HG03060 (cell line): ENCODE measurements around the gene GKN2.
"Not testable (repeated sequence)": the region's sequence is repeated elsewhere in the genome, so short reads cannot be mapped to it uniquely, and the experiment has no call there.

Experiments used
- ATAC-seq: cut with Tn5 transposase; IDR thresholded peaks from one replicate; pipeline ENCODE4 v1.9.1; 2021; ENCODE audit warnings: low read depth, moderate number of reproducible peaks; ENCODE audit not compliant: unreplicated experiment

Gene GKN2

GRCh38 chr2:68964282-68964681, 11.6 kb upstream of the GKN2 start:
- no peak for ATAC-seq

DNA sequence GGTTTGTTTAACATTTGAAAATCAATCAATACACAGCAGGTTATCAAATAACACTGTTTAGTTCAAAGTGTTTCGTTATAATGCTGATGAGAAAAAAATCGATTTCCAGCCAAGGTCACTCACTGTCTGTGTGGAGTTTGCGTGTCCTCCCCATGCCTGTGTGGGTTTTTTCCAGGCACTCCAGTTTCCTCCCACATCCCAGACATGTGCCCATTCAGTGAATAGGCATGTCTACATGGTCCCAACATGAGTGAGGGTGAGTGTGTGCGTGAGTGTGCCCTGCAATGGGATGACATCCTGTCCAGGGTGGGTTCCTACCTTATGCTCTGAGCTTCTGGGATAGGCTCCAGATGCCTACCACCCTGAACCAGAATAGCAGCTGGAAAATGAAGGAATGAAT, 8.7 kb upstream of the GKN2 start:
- no peak for ATAC-seq

DNA sequence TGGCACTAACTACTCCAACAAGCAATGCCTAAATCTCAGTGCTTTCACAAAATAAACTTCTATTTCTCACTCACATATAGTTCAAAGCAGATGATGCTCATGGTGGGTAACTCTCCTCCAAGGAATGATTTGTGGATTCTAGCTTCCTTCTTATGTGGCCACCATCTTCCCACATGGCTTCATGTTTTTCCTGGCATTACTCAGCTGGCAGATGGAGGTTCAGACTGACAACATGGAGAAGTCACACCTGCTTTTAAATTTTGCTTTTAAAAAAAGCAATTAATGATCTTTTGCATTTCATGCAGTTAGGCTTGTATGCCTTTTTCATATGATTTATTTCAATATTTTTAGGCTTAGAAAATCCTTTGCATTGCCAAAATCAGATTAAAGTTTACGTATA, 6.3 kb upstream of the GKN2 start:
- ATAC-seq, result no peak

DNA sequence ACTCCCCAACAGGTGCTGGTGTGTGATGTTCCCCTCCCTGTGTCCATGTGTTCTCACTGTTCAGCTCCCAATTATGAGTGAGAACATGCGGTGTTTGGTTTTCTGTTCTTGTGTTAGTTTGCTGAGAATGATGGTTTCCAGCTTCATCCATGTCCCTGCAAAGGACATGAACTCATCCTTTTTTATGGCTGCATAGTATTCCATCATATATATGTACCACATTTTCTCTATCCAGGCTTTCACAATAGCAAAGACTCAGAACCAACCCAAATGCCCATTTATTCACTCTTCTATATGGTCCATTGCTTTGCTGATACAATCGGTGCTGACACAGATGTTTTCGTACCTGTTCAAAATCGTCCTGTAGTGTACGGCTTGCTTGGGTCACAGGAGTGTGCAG, 2.7 kb upstream of the GKN2 start:
- not testable (repeated sequence) for ATAC-seq

DNA sequence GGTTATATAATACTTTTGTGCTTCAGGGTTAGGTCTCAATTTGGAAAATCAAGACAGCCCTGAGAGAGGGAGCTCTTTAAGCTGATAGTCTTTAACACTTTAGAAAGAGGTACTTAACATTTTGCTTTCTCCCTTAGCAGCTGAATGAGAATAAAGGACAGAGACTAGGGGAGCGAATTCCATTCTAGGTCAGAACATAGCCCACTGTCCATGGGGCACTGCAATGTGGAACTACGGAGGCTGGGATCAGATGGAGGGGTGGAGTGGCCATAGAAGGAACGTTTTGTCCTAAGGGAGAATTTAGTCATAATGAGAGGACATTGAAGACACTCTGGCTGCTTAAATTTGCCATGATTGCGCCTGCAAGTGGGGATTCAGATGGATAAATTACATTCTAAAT, 794 bp downstream of the GKN2 start:
- ATAC-seq, result no peak

DNA sequence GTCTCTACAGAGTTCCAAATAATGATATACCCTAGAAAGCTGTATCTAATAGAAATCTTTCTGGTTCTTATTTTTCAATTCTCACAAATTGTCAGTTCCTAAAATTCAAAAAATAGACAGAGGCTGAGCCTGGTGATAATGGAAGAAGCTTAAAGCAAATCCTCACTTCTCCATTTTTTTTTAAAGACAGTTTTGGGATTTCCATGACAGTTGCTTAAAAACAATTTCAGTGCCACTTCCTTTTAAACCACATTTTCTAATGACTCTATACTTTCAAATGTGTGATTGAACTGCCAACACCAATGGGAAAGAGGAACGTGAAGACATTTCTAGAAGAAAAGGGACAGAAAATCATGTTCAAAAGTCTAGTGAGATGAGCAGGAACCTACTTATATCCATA, 4.0 kb downstream of the GKN2 start:
- ATAC-seq, result no peak

DNA sequence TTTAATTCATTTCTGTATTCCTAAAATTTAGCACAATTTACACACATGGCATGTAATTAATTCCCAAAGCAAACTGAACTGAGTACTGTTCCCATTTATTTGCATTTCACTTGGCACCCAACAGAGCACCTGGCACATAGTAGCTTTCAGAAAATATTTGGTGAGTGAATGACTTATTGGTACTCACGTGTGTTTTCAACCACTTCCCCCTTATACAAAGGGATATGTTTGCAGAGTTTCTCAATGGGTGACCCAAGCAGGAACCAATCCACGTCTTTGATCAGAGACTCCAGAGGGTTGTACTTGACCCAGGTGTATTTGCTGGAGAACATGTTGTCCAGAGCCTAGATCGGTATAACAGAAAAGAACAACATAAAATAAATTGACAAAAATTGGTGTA, 6.6 kb downstream of the GKN2 start:
- ATAC-seq, result no peak

- ATAC-seq, result no peak
Observed at GRCh38 chr2:68943581-68944568, 8.8 kb downstream of the GKN2 start.

DNA sequence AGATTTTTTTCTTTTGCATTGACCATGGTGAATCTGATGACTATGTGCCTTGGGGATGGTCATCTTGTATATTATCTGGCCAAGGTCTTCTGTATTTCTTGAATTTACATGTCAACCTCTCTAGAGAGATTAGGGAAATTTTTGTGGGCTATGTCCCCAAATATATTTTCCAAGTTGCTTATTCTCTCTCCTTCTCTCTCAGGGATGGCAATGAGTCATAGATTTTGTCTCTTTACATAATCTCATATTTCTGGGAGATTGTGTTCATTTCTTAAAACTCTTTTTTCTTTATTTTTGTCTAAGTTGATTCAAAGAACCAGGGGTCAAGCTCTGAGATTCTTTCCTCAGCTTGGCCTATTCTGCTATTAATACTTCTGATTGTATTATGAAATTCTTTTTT, 9.9 kb downstream of the GKN2 start:
- no peak for ATAC-seq

DNA sequence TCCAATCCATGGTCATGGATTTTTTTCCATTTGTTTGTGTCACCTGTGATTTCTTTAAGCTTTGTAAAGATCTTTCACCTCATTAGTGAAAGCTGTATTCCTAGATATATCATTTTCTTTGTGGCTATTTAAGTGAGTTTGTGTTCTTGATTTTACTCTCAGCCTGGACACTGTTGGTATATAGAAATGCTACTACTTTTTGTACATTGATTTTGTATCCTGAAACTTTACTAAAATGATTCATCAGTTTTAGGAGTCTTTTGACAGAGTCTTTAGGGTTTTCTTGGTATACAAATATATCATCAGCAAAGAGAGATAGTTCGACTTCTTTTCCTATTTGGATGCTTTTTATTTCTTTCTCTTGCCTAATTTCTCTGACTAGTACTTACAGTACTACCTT, 12.3 kb downstream of the GKN2 start:
- ATAC-seq, result no peak

DNA sequence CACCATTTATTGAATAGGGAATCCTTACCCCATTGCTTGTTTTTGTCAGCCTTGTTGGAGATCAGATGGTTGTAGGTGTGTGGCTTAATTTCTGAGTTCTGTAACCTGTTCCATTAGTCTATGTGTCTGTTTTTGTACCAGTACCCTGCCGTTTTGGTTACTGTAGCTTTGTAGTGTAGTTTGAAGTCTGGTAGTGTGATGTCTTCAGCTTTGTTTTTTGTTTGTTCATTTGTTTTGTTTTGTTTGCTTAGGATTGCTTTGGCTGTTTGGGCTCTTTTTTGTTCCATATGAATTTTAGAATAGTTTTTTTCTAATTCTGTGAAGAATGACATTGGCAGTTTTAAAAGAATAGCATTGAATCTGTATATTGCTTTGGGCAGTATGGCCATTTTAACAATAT, 12.7 kb downstream of the GKN2 start:
- ATAC-seq, result no peak

DNA sequence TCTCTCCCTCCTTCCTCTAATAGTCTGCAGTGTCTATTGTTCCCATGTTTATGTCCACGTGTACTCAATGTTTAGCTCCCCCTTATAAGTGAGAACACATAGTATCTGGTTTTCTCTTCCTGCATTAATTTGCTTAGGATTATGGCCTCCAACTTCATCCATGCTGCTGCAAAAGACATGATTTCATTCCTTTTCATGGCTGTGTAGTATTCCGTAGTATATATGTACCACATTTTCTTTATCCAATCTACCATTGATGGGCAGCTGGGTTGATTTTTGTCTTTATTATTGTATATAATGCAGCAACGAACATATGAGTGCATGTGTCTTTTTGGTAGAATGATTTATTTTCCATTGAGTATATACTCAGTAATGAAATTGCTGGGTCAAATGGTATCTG, 13.8 kb downstream of the GKN2 start:
- ATAC-seq, result no peak

GRCh38 chr2:68937346-68938055, 15.2 kb downstream of the GKN2 start:
- ATAC-seq, result no peak

DNA sequence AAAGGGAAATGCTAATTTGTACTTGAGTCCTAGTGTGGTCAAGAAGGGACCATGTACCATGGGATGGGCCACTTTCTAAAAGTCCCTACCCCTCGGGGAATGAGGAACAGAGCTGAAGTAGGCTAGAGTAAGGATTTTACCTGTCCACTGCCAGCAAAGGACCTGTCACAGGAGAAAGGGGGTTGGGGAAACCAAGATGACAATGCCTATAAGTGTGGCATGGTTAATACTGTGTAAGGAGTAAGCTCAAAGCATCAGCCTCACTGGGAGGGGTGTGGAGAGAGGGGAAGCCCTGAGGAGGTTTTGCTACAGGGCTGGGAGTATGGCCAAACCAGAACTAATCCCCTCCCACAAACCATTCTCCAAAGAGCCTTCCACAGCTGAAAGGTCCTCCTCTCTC, 15.8 kb downstream of the GKN2 start:
- no peak for ATAC-seq

DNA sequence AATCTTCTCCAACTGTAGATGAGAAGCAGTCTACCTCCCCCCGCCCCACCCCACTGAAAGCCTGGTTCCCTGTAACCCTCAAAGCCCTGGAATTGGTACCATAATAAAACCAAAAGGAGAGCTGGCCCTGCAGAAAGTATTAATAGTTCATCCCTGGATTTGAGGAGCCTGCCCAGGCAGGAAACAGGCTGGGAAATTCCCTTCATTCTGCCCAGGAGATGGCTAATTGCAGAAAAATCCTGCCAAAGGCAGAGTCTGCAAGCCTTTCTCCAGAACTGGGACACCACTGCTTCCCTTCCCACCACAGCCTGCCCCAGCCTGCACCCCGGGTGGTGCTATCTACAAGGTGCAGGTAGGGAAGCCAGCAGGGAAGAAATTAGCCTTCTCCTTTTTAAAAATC, 16.3 kb downstream of the GKN2 start:
- no peak for ATAC-seq

- no peak for ATAC-seq
Observed at GRCh38 chr2:68935471-68935870, 17.2 kb downstream of the GKN2 start.

DNA sequence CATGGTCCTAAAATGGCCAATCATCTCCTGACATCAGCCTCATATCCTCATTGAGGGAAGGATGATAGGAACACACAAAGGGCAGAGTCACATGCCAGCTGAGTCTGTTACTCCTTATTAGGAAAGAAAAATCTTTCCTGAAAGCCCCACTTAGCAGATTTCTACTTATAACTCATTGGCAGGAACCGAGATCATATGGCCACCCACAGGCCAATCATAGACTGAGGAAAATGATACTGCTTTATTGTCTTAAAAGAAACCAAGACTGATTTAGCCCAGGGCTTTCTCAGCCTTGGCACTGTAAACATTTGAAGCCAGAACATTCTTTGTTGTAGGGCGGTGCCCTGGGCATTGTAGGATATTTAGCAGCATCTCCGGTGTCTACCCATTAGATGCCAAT, 18.7 kb downstream of the GKN2 start:
- no peak for ATAC-seq

- ATAC-seq, result no peak
Observed at GRCh38 chr2:68932402-68932801, 20.3 kb downstream of the GKN2 start.

DNA sequence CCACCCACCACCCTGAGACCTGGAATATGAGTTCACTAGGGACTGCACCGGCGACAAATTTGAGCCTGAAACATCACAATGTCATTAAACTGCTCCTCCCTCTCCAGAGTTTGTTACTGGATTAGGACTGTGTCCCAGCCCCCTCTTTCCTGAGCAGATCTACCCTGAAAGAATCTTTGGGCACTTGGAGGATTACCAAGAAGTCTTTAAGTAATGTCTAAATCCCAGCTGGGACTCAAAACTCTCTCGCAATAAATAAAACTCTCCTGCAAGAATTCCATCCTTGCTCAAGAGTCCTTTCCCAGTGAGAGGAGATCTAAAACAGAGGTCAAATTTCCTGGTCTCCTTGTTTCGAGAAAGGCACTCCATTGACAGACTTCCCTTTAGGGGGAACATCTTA, 20.9 kb downstream of the GKN2 start:
- ATAC-seq, result no peak

GRCh38 chr2:68931149-68931711, 21.5 kb downstream of the GKN2 start:
- no peak for ATAC-seq

DNA sequence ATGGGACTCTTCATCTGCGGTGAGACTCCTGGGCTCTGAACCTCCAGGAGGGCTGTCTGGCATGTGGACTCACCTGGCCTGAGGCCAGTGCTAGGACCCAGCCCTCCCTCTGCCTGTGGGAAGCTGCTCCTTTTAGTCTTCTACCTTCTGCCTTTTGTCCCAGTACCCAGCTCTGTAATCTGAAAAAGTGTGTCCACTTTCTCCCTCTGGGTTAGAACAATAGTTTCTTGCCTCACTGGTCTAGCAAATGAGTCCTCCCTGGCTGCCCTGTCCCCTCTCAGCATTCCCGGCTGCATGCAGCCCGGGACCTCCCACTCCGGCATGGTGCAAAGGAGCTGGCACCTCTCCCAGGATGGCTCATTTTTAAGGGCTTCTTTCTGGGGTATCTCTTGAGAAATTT, 25.9 kb downstream of the GKN2 start:
- no peak for ATAC-seq
